Activated CD4-positive, alpha-beta T cell treated with anti-CD3 and anti-CD28 coated beads, Interleukin-2, amount 50 U/mL, for 16 hours (primary cell): ENCODE measurements around the gene SUSD2.
"Not testable (repeated sequence)": the region's sequence is repeated elsewhere in the genome, so short reads cannot be mapped to it uniquely, and the experiment has no call there.

Experiments
- DNase-seq: peaks from one replicate; pipeline ENCODE4 v3.0.0-alpha.2; 2020

SUSD2 gene

GRCh38 chr22:24190596-24191208 is 9.4 kb downstream of the SUSD2 start:
- DNase-seq, result no peak

GRCh38 chr22:24191381-24191841 is 10.1 kb downstream of the SUSD2 start:
- no peak for DNase-seq

GRCh38 chr22:24191893-24192292 is 10.6 kb downstream of the SUSD2 start:
- DNase-seq, result no peak

- DNase-seq, result no peak
Observed at GRCh38 chr22:24198682-24199052, 17.4 kb downstream of the SUSD2 start.

- no peak for DNase-seq
Observed at GRCh38 chr22:24200619-24201212, 19.4 kb downstream of the SUSD2 start.

- DNase-seq, result no peak
Observed at GRCh38 chr22:24201681-24202614, 20.7 kb downstream of the SUSD2 start.

GRCh38 chr22:24203856-24204255 is 22.6 kb downstream of the SUSD2 start:
- not testable (repeated sequence) for DNase-seq

GRCh38 chr22:24205438-24206195 is 24.3 kb downstream of the SUSD2 start:
- DNase-seq, result no peak

GRCh38 chr22:24206460-24207263 is 25.4 kb downstream of the SUSD2 start:
- DNase-seq, result not testable (repeated sequence)

- DNase-seq, result no peak
Observed at GRCh38 chr22:24207264-24208011, 26.2 kb downstream of the SUSD2 start.

GRCh38 chr22:24208012-24208749 is 26.9 kb downstream of the SUSD2 start:
- DNase-seq, result peak; percentile 28

- DNase-seq, result no peak
Observed at GRCh38 chr22:24209016-24209415, 27.7 kb downstream of the SUSD2 start.

- no peak for DNase-seq
Observed at GRCh38 chr22:24209687-24210086, 28.4 kb downstream of the SUSD2 start.

- DNase-seq, result not testable (repeated sequence)
Observed at GRCh38 chr22:24210409-24210808, 29.1 kb downstream of the SUSD2 start.

- DNase-seq, result not testable (repeated sequence)
Observed at GRCh38 chr22:24211716-24212115, 30.4 kb downstream of the SUSD2 start.

- DNase-seq, result not testable (repeated sequence)
Observed at GRCh38 chr22:24213111-24213510, 31.8 kb downstream of the SUSD2 start.

GRCh38 chr22:24214467-24215285 is 33.4 kb downstream of the SUSD2 start:
- no peak for DNase-seq

- DNase-seq, result no peak
Observed at GRCh38 chr22:24216541-24217209, 35.4 kb downstream of the SUSD2 start.

GRCh38 chr22:24217384-24217783 is 36.1 kb downstream of the SUSD2 start:
- no peak for DNase-seq
